HG02588 (cell line): ENCODE results near the gene NFX1.

Experiments
- ATAC-seq: cut with Tn5 transposase; IDR thresholded peaks from one replicate; pipeline ENCODE4 v1.9.1; 2021; ENCODE audit warnings: mild to moderate bottlenecking, moderate library complexity; ENCODE audit not compliant: unreplicated experiment

NFX1 gene

GRCh38 chr9:33415501-33416038, 125.3 kb downstream of the NFX1 start:
- no peak for ATAC-seq

GRCh38 chr9:33416996-33417395, 126.7 kb downstream of the NFX1 start:
- no peak for ATAC-seq

GRCh38 chr9:33418090-33418489, 127.8 kb downstream of the NFX1 start:
- ATAC-seq: no peak

- ATAC-seq: no peak
These were observed 129.5 kb downstream of the NFX1 start for GRCh38 chr9:33419708-33420303.
